OCI-LY3 (cell line): ENCODE results near the gene MLXIP.

Experiments
- CTCF ChIP-seq: fragments of 200-600, 300-600 bp; sonication (generic); IDR thresholded peaks from 2 replicates; pipeline ENCODE4 v1.5.1; 2014; ENCODE audit warnings: antibody characterized with exemption, low read length, low read depth
- EZH2phosphoT487 ChIP-seq: fragments of 200-600 bp; shearing (Covaris generic); IDR thresholded peaks from 2 replicates; pipeline ENCODE4 v1.6.1; 2018; ENCODE audit warnings: antibody characterized with exemption, mixed run types, low read depth

- TF ChIP-seq CTCF (no peak), EZH2phosphoT487 (no peak)
Observed at GRCh38 chr12:122078141-122079032, at the start of gene MLXIP.
